Endothelial cell of coronary artery (primary cell): ENCODE data around the gene TMEM263. TPM values are rescaled to one million over a fixed set of nuclear protein-coding genes. Genes with fewer than 3 reads are reported as not detected.

Source experiments
- total RNA-seq: library from RNA; depleted of rRNA; stranded (reverse); fragments of >200 nt; gene quantifications from 2 replicates; pipeline ENCODE4 v1.2.3, GENCODE V29; 2014

The TMEM263 gene
- total RNA-seq: 60.6 and 67.2 TPM in 2 replicates

GRCh38 chr12:106955377-106956047 is at the start of gene TMEM263:
Gene TMEM263, plus strand, starts transcription at chr12:106955907. Its CDS starts 11,210 bp downstream, at chr12:106967117.

GRCh38 chr12:106986625-106987389 is 31.1 kb downstream of the TMEM263 start, which contains the start of gene MTERF2:
Gene MTERF2, minus strand, starts transcription at chr12:106987146. Its CDS starts 8,432 bp downstream, at chr12:106978714.

Other genes with a start within 250 kb of the TMEM263 start
- 8.2 and 11.5 TPM in 2 replicates for gene RIC8B, start 181.2 kb upstream of the TMEM263 start, total RNA-seq
- 4.0 and 8.1 TPM in 2 replicates for gene MTERF2, start 31.2 kb downstream of the TMEM263 start, total RNA-seq
- gene CRY1, start 137.6 kb downstream of the TMEM263 start, total RNA-seq: 15.7 and 16.1 TPM in 2 replicates